Osteocyte (in vitro differentiated cells): ENCODE data around the gene OR51A7. TPM values are rescaled to one million over a fixed set of nuclear protein-coding genes. Genes with fewer than 3 reads are reported as not detected.

Experiments
- DNase-seq: peaks from one replicate; pipeline ENCODE4 v3.0.0; 2021; ENCODE audit warnings: mixed read lengths; ENCODE audit not compliant: unreplicated experiment; ENCODE audit errors: extremely low spot score
- H3K27ac Mint-ChIP-seq: one replicate; pipeline ENCODE4 v1.8.0; 2021; ENCODE audit warnings: mild to moderate bottlenecking, mixed read lengths; ENCODE audit not compliant: unreplicated experiment
- H3K27me3 Mint-ChIP-seq: one replicate; pipeline ENCODE4 v1.8.0; 2021; ENCODE audit warnings: mixed read lengths; ENCODE audit not compliant: unreplicated experiment
- H3K36me3 Mint-ChIP-seq: one replicate; pipeline ENCODE4 v1.8.0; 2021; ENCODE audit warnings: mixed read lengths; ENCODE audit not compliant: unreplicated experiment
- H3K4me1 Mint-ChIP-seq: one replicate; pipeline ENCODE4 v1.8.0; 2021; ENCODE audit warnings: mixed read lengths; ENCODE audit not compliant: unreplicated experiment
- H3K4me3 Mint-ChIP-seq: one replicate; pipeline ENCODE4 v1.8.0; 2021; ENCODE audit warnings: mild to moderate bottlenecking, moderate library complexity, mixed read lengths; ENCODE audit not compliant: unreplicated experiment
- H3K9me3 Mint-ChIP-seq: one replicate; pipeline ENCODE4 v1.8.0; 2021; ENCODE audit warnings: mixed read lengths; ENCODE audit not compliant: unreplicated experiment
- CTCF ChIP-seq: fragments of 200-600 bp; sonication (generic); IDR thresholded peaks from 2 replicates; pipeline ENCODE4 v1.5.0; 2021; ENCODE audit warnings: antibody characterized with exemption, mild to moderate bottlenecking, moderate library complexity
- total RNA-seq: library from RNA; stranded (reverse); gene quantifications from 2 replicates; pipeline ENCODE4 v1.2.1, GENCODE V29; 2021

Gene OR51A7
- total RNA-seq, 1 donor from 2014 or later: not detected

- no peak for DNase-seq
- Mint-ChIP-seq H3K36me3 (no peaks in the 10 kb centered on the region), H3K27ac (no peak overlapping the region), H3K4me3 (no peak overlapping the region), H3K4me1 (no peaks in the 10 kb centered on the region), H3K27me3 (peaks cover 11% of the 10 kb centered on the region), H3K9me3 (no peaks in the 10 kb centered on the region)
- no peak for TF ChIP-seq CTCF
These were observed 18.2 kb downstream of the OR51A7 start for GRCh38 chr11:4921796-4922195.

DNA sequence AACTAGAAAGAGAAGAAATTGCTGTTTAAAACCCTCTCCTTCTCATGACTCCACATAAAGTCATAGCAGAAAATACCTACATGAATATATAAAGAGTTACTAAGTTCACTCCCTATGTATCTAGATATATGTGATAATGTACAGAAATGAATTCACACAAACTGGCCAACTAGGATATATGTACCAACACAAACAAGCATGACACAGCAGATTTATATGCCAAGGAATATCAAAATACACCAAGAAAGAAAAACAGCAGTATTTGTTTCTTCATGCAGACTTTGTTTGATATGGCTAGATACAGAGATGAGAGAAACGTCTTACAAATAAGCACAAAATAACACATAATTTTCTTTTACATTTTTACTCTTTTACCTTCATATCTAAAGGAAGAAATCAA, 18.7 kb downstream of the OR51A7 start:
- Mint-ChIP-seq H3K36me3 (no peaks in the 10 kb centered on the region), H3K27ac (no peak overlapping the region), H3K27me3 (peaks cover 13% of the 10 kb centered on the region), H3K4me3 (no peak overlapping the region), H3K4me1 (no peaks in the 10 kb centered on the region), H3K9me3 (no peaks in the 10 kb centered on the region)
- TF ChIP-seq CTCF: no peak
- no peak for DNase-seq

DNA sequence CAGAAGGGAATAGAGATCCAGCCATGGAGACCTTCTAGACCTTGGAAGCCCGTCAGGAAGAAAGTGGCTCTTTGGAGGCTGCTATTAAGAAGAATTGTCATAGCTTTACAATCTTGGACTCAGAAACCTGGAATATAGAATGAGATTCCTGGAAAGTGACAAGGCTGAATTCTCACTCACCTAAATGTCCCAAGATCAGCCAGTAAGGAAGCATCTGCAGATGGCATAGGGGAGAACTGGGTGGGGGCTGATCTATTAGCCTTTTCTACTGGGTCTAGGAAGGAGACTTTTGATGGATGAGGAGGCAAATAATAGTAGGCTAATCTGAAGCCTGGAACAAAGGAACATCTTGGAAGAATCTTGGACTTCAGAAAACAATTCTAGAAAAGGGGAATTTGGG, 20.7 kb downstream of the OR51A7 start, which contains the start of gene OR51G1:
Gene OR51G1, minus strand, starts transcription at position 101 of the 400 bp plus-strand sequence. Its CDS starts 0 bp downstream, at position 101.
- no peak within 1 kb of the TSS for H3K4me3 Mint-ChIP-seq
- peaks cover 16% of the 10 kb centered on the region for H3K27me3 Mint-ChIP-seq
- DNase-seq: no peak
- no peak for TF ChIP-seq CTCF
- H3K4me1 Mint-ChIP-seq: no peaks in the 10 kb centered on the region
- no peaks in the 10 kb centered on the region for H3K9me3 Mint-ChIP-seq
- H3K36me3 Mint-ChIP-seq: no peaks in the 10 kb centered on the region
- H3K27ac Mint-ChIP-seq: no peak within 1 kb of the TSS

GRCh38 chr11:4926608-4927007, 23.0 kb downstream of the OR51A7 start:
- TF ChIP-seq CTCF: no peak
- no peak for DNase-seq
- H3K36me3 Mint-ChIP-seq: no peaks in the 10 kb centered on the region
- peaks cover 16% of the 10 kb centered on the region for H3K27me3 Mint-ChIP-seq
- no peak overlapping the region for H3K4me3 Mint-ChIP-seq
- H3K27ac Mint-ChIP-seq: no peak overlapping the region
- no peaks in the 10 kb centered on the region for H3K9me3 Mint-ChIP-seq
- no peaks in the 10 kb centered on the region for H3K4me1 Mint-ChIP-seq

GRCh38 chr11:4932751-4933150, 29.2 kb downstream of the OR51A7 start:
- Mint-ChIP-seq H3K9me3 (no peaks in the 10 kb centered on the region), H3K36me3 (no peaks in the 10 kb centered on the region), H3K27me3 (peaks cover 3% of the 10 kb centered on the region), H3K27ac (no peak overlapping the region), H3K4me1 (no peaks in the 10 kb centered on the region), H3K4me3 (no peak overlapping the region)
- DNase-seq: no peak
- TF ChIP-seq CTCF: no peak
